HEK293 (cell line): ENCODE data around the gene FKBP8.
A peak's percentile ranks its signal among the peaks of the same experiment; 100 is the strongest.

Source experiments
- CTCF ChIA-PET: fragments of 350-600 bp; formaldehyde crosslinking; extraction: SDS; loops from one replicate; lab custom pipeline; 2021; ENCODE audit warnings: antibody characterized with exemption; lab: Yijun Ruan, JAX
- POLR2A ChIA-PET: fragments of 300-600 bp; formaldehyde crosslinking; extraction: SDS; loops from one replicate; lab custom pipeline; 2020; ENCODE audit warnings: antibody characterized with exemption, inconsistent platforms; lab: Yijun Ruan, JAX
- H3K27ac ChIP-seq: fragments of 200-500 bp; sonication (Bioruptor generic); 2 replicates; pipeline ENCODE4 v1.5.1; 2014; ENCODE audit warnings: low read depth, low read length, control low read depth, inconsistent platforms; ENCODE audit errors: extremely low read depth
- H3K36me3 ChIP-seq, 2 experiments: fragments of 200-500 bp in 1 of 2; sonication (Bioruptor generic) in 1 of 2; 1 replicate in 1 of 2; 2 replicates in 1 of 2; pipeline ENCODE4 v1.5.1; 2014 to 2017; ENCODE audit warnings: inconsistent platforms in 2 of 2, low read length in 2 of 2; ENCODE audit not compliant: control insufficient read depth in 2 of 2, insufficient read depth in 1 of 2
- H3K4me1 ChIP-seq: fragments of 200-500 bp; sonication (Bioruptor generic); 2 replicates; pipeline ENCODE4 v1.5.1; 2014; ENCODE audit warnings: mild to moderate bottlenecking, low read length, inconsistent platforms; ENCODE audit not compliant: control insufficient read depth, insufficient read depth
- H3K4me3 ChIP-seq: 2 replicates; pipeline ENCODE4 v1.5.1; 2011; ENCODE audit warnings: low read depth, mild to moderate bottlenecking, control low read depth, low read length, moderate library complexity
- H3K9me3 ChIP-seq: fragments of 200-500 bp; sonication (Bioruptor generic); 2 replicates; pipeline ENCODE4 v1.5.1; 2014; ENCODE audit warnings: low read depth, low read length, inconsistent platforms; ENCODE audit not compliant: control insufficient read depth, insufficient read depth
- CTCF ChIP-seq: fragments of 450-650 bp; formaldehyde crosslinking; IDR thresholded peaks from 2 replicates; pipeline ENCODE4 v1.5.1; 2016; ENCODE audit warnings: missing biosample characterization, missing genetic modification characterization
- FEZF1 ChIP-seq: fragments of 450-650 bp; formaldehyde crosslinking; IDR thresholded peaks from 2 replicates; pipeline ENCODE4 v1.5.1; 2016; ENCODE audit warnings: missing biosample characterization, missing genetic modification characterization
- HOXD13 ChIP-seq: sonication (generic); formaldehyde crosslinking; IDR thresholded peaks from 2 replicates; pipeline ENCODE4 v1.8.0; 2022; ENCODE audit warnings: missing genetic modification reagents, borderline replicate concordance
- MEIS1 ChIP-seq: sonication (generic); formaldehyde crosslinking; IDR thresholded peaks from 2 replicates; pipeline ENCODE4 v1.8.1; 2022; ENCODE audit warnings: missing genetic modification reagents, mild to moderate bottlenecking, borderline replicate concordance
- REST ChIP-seq: fragments of 450-650 bp; formaldehyde crosslinking; IDR thresholded peaks from 2 replicates; pipeline ENCODE4 v1.5.1; 2016; ENCODE audit warnings: missing biosample characterization, missing genetic modification characterization
- SP2 ChIP-seq: fragments of 450-650 bp; formaldehyde crosslinking; IDR thresholded peaks from 2 replicates; pipeline ENCODE4 v1.5.1; 2016; ENCODE audit warnings: missing biosample characterization, missing genetic modification characterization
- ZBTB11 ChIP-seq: fragments of 450-650 bp; formaldehyde crosslinking; conservative IDR thresholded peaks from 2 replicates; pipeline ENCODE4 v1.5.1; 2016; ENCODE audit warnings: low read depth, missing biosample characterization, missing genetic modification characterization
- ZBTB7A ChIP-seq: fragments of 450-650 bp; formaldehyde crosslinking; IDR thresholded peaks from 2 replicates; pipeline ENCODE4 v1.5.1; 2016; ENCODE audit warnings: low read depth, missing biosample characterization, missing genetic modification characterization
- ZFP37 ChIP-seq: fragments of 450-650 bp; formaldehyde crosslinking; IDR thresholded peaks from 2 replicates; pipeline ENCODE4 v1.5.1; 2016; ENCODE audit warnings: missing biosample characterization, missing genetic modification characterization
- ZIC2 ChIP-seq: fragments of 450-650 bp; formaldehyde crosslinking; IDR thresholded peaks from 2 replicates; pipeline ENCODE4 v1.5.1; 2016; ENCODE audit warnings: missing biosample characterization, missing genetic modification characterization
- ZNF138 ChIP-seq: fragments of 450-650 bp; formaldehyde crosslinking; IDR thresholded peaks from 2 replicates; pipeline ENCODE4 v1.5.1; 2016; ENCODE audit warnings: missing biosample characterization, missing genetic modification characterization, borderline replicate concordance
- ZNF175 ChIP-seq: fragments of 450-650 bp; formaldehyde crosslinking; IDR thresholded peaks from 2 replicates; pipeline ENCODE4 v1.5.1; 2016; ENCODE audit warnings: missing biosample characterization, missing genetic modification characterization
- ZNF23 ChIP-seq: fragments of 450-650 bp; formaldehyde crosslinking; IDR thresholded peaks from 2 replicates; pipeline ENCODE4 v1.5.1; 2016; ENCODE audit warnings: missing biosample characterization, missing genetic modification characterization, borderline replicate concordance
- ZNF292 ChIP-seq: fragments of 450-650 bp; formaldehyde crosslinking; IDR thresholded peaks from 2 replicates; pipeline ENCODE4 v1.5.1; 2016; ENCODE audit warnings: low read depth, missing biosample characterization, missing genetic modification characterization, borderline replicate concordance
- ZNF362 ChIP-seq: fragments of 450-650 bp; formaldehyde crosslinking; IDR thresholded peaks from 2 replicates; pipeline ENCODE4 v1.5.1; 2016; ENCODE audit warnings: missing biosample characterization, missing genetic modification characterization
- ZNF48 ChIP-seq: fragments of 450-650 bp; formaldehyde crosslinking; IDR thresholded peaks from 2 replicates; pipeline ENCODE4 v1.5.1; 2016; ENCODE audit warnings: missing biosample characterization, missing genetic modification characterization
- ZNF549 ChIP-seq: fragments of 450-650 bp; IDR thresholded peaks from 2 replicates; pipeline ENCODE4 v1.5.1; 2018; ENCODE audit warnings: missing biosample characterization, missing genetic modification characterization, mild to moderate bottlenecking, inconsistent platforms, moderate library complexity
- ZNF555 ChIP-seq: fragments of 450-650 bp; formaldehyde crosslinking; conservative IDR thresholded peaks from 2 replicates; pipeline ENCODE4 v1.5.1; 2017; ENCODE audit warnings: missing biosample characterization, mild to moderate bottlenecking, missing genetic modification characterization, inconsistent platforms
- ZNF600 ChIP-seq: fragments of 450-650 bp; formaldehyde crosslinking; IDR thresholded peaks from 2 replicates; pipeline ENCODE4 v1.5.1; 2016; ENCODE audit warnings: missing biosample characterization, missing genetic modification characterization
- ZNF654 ChIP-seq: fragments of 450-650 bp; formaldehyde crosslinking; IDR thresholded peaks from 2 replicates; pipeline ENCODE4 v1.5.1; 2016; ENCODE audit warnings: low read depth, missing biosample characterization, missing genetic modification characterization
- ZNF777 ChIP-seq: fragments of 450-650 bp; formaldehyde crosslinking; IDR thresholded peaks from 2 replicates; pipeline ENCODE4 v1.5.1; 2017; ENCODE audit warnings: missing biosample characterization, missing genetic modification characterization, borderline replicate concordance
- ZSCAN30 ChIP-seq: fragments of 450-650 bp; IDR thresholded peaks from 2 replicates; pipeline ENCODE4 v1.5.1; 2018; ENCODE audit warnings: missing biosample characterization, mild to moderate bottlenecking, missing genetic modification characterization, moderate library complexity

The FKBP8 gene

GRCh38 chr19:18490728-18491127 lies 52.6 kb downstream of the FKBP8 start (continued):
- TF ChIP-seq ZSCAN30 (no peak), ZNF175 (no peak), ZNF292 (tag by site-specific recombination) (no peak), ZNF48 (tag by site-specific recombination) (no peak), ZNF362 (tag by site-specific recombination) (no peak), ZBTB7A (tag by site-specific recombination) (no peak), MEIS1 (no peak), ZNF549 (tag by site-specific recombination) (no peak)

- no peak overlapping the region for H3K4me3 ChIP-seq
- H3K27ac ChIP-seq: no peak overlapping the region
- H3K9me3 ChIP-seq: no peaks in the 10 kb centered on the region
- ChIA-PET CTCF (interaction anchor here (0.7 to 2.0 kb wide), 7 partner anchors 22 to 187 kb away, joined by 3 to 14 read pairs (median 5); no protein-coding TSS in a partner anchor), POLR2A (no interaction called here)
- H3K4me1 ChIP-seq: peaks cover 10% of the 10 kb centered on the region
- TF ChIP-seq ZIC2 (tag by site-specific recombination): peak; percentile 67
- no peak for TF ChIP-seq ZBTB11 (tag by site-specific recombination)
- no peak for TF ChIP-seq ZFP37 (tag by site-specific recombination)
- no peaks in the 10 kb centered on the region for H3K36me3 ChIP-seq
These were observed 53.7 kb downstream of the FKBP8 start for GRCh38 chr19:18489627-18490184.

GRCh38 chr19:18488838-18489626 lies 54.3 kb downstream of the FKBP8 start:
- Histone ChIP-seq H3K4me1 (peaks cover 10% of the 10 kb centered on the region), H3K27ac (no peak overlapping the region), H3K4me3 (no peak overlapping the region), H3K36me3 (no peaks in the 10 kb centered on the region), H3K9me3 (no peaks in the 10 kb centered on the region)
- ChIA-PET POLR2A (interaction anchor here (0.6 to 1.3 kb wide), 5 partner anchors 11 to 355 kb away, joined by 3 to 5 read pairs (median 3); partner anchors contain the start of genes REX1BD and UBA52), CTCF (interaction anchor here (0.6 to 2.0 kb wide), 15 partner anchors 8 to 939 kb away, joined by 3 to 14 read pairs (median 4); no protein-coding TSS in a partner anchor)
- no peak for TF ChIP-seq ZNF138 (tag by site-specific recombination)
- no peak for TF ChIP-seq ZNF777 (tag by site-specific recombination)
- peak; percentile 72 for TF ChIP-seq REST
- TF ChIP-seq CTCF (tag by site-specific recombination): peak; percentile 47; the same call in 1 of the 2 replicates
- TF ChIP-seq SP2 (tag by site-specific recombination): no peak
- TF ChIP-seq ZNF654 (tag by site-specific recombination): peak; percentile 25
- no peak for TF ChIP-seq HOXD13 (CRISPR knock-in tag)
- no peak for TF ChIP-seq ZNF555 (tag by site-specific recombination)
- TF ChIP-seq ZNF23 (tag by site-specific recombination): no peak
- peak; percentile 49; the same call in 1 of the 2 replicates for TF ChIP-seq FEZF1 (tag by site-specific recombination)
- TF ChIP-seq ZNF600 (tag by site-specific recombination): peak; percentile 81
